Stimulated activated CD8-positive, alpha-beta memory T cell treated with anti-CD3 and anti-CD28 coated beads, Interleukin-7, amount 100 ng/mL, for 1 hour (primary cell): ENCODE data around the gene OR2A25.

Experiments
- DNase-seq, 2 donors: peaks; one replicate each; pipeline ENCODE4 v3.0.0-alpha.2; 2020; ENCODE audit warnings: low read depth in 2 of 2

The OR2A25 gene

GRCh38 chr7:144074374-144074773 is 4.8 kb downstream of the OR2A25 start:
- DNase-seq, result no peak

DNA sequence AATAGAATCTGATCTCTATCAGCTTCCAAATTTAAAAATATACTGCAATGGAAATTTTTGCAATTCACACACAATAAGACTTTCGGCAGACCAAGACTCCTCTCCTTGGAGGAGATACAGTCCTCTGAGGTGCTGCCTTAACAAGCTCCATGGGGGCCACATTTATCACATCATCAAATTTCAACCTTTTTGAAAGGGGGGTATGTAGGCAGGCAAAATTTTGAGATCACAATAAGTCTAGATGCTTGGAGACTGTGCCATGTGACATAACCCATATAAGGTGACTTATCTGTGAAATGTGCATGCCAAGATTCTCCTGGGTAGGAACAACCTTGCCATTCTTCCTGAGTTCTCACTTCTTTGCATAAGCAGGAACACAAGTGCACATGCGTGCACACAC is 16.4 kb downstream of the OR2A25 start, which contains the start of gene OR2A12:
OR2A12 (plus strand) TSS at position 301 of the 400 bp plus-strand sequence. CDS start 8,830 bp downstream, outside the sequence.
- no peak for DNase-seq

GRCh38 chr7:144086730-144087129 is 17.1 kb downstream of the OR2A25 start:
- DNase-seq, result no peak

GRCh38 chr7:144087230-144087629 is 17.6 kb downstream of the OR2A25 start:
- DNase-seq, result no peak

DNA sequence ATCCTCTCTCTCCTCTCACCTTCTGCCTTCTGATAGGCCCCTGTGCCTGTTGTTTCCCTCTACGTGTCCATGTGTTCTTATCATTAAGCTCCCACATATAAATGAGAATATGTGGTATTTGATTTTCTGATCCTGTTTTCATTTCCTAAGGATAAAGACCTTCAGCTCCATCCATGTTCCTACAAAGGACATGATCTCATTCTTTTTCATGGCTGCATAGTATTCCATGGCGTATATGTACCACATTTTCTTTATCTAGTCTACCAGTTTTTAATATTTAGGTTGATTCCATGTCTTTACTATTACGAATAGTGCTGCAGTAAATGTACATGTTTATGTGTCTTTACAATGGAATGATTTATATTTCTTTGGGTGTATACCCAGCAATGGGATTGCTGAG is 21.1 kb downstream of the OR2A25 start:
- no peak for DNase-seq

- no peak for DNase-seq
These were observed 29.2 kb downstream of the OR2A25 start for GRCh38 chr7:144098776-144099175.

- DNase-seq, result no peak
These were observed 31.0 kb downstream of the OR2A25 start for GRCh38 chr7:144100607-144101006.

DNA sequence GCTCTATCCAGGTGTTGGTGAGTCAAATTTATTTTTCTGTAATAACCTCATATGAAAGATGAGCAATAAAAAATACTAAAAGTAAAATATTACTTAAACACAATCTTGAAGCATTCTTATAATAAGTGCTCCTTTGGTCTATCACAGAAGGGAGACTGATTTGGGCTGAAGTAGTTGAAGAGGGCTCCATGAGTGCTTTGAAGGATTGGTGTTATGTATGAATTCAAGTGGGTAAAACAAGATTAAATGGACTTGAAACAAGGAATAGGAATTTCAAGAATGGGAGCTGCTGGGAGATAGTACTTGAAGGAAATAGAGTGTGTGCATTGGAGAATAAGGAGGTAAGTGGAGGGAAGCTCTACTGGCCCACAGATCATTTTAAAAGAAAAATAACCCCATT is 32.4 kb downstream of the OR2A25 start:
- no peak for DNase-seq

DNA sequence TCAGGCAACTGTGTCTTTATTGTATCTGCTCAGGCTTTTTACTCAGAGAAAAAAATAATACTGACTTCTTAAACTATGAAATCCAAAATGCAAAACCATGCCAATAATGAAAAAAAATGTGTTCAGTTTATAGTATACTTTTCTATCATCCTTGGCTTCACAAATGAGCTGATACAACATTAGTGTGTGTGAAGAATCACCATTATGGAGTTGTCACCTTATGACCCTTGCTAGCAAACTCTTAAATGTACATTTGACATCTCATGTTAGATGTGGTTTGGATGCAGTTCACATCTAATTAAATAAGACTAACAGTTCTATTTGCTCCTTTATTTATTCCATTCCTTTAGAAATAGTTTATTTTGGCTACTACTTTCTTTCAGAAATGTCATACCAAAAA is 35.6 kb downstream of the OR2A25 start:
- DNase-seq, result no peak

DNA sequence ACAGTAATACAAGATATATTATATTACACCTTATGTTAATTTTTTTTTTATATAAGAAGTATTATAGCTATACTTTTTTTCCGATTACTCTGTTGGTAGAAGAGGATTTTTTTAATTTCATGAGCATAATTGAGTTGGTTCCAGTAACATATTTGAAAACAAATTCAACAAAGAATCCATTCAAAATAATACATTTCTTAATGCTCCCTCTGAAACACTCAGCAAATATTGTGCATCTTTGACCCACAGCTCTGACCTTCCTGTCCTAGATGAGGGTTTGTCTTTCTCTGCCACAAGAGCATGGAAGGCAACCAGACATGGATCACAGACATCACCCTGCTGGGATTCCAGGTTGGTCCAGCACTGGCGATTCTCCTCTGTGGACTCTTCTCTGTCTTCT is 39.7 kb downstream of the OR2A25 start, which contains the start of gene OR2A2:
OR2A2 (plus strand) TSS at position 301 of the 400 bp plus-strand sequence; CDS start at position 301, 0 bp downstream.
- no peak for DNase-seq

GRCh38 chr7:144110272-144110671 is 40.7 kb downstream of the OR2A25 start:
- no peak for DNase-seq

DNA sequence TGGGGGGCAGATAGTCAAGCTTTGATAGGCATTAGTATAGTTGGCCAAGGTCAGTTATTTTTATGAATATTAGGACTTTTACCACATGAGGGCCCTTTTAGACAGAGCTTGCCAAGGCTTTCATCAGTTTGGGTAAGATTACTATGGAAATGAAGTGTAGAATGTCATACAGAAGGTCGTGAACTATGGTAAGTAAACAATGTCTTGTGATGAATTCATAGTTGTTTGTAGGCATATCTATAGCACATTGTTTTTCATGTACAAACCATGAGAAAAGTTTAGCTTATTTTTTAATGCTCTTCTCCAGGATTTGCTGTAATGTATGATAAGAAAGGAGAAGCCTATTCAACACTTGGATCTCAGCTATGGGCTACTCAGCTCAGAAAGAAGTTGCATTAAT is 44.0 kb downstream of the OR2A25 start:
- DNase-seq, result no peak

- DNase-seq, result no peak
These were observed 48.7 kb downstream of the OR2A25 start for GRCh38 chr7:144118341-144118740.

DNA sequence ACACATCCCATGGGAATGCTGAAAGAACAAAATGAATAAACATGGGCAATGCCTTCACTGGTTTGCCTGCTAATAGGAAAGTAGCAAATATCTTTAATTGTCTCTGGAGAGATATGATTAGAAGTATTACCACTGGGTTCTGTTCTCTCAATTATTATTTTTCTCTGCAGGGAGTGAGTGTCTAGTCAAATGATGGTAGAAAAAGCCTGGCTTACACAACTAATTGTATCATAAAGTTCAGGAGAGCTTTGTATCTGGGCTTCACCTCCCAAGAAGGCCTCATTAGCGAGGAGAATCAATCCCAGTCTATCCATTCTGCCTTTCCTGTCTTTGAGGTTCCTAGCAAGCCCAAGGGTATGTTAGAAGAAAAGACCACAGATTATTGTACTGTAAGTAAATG is 53.3 kb downstream of the OR2A25 start, which contains the start of gene OR2A14:
OR2A14 (plus strand) TSS at position 301 of the 400 bp plus-strand sequence. CDS start 5,937 bp downstream, outside the sequence.
- no peak for DNase-seq
